ENCODE results near the gene PIGS.

Gene PIGS

GRCh38 chr17:28536532-28537218 lies 34.6 kb downstream of the PIGS start:
- DNase-seq (ENCODE audit: low read depth): no peak
- no peak for TF ChIP-seq CTCF (IDR thresholded peaks at IDR 0.05; ENCODE audit: control insufficient read depth, extremely low read depth, insufficient read depth)
- H3K4me3 ChIP-seq (ENCODE audit: low read depth, low read length): no peak overlapping the region

GRCh38 chr17:28534740-28535375 lies 36.5 kb downstream of the PIGS start:
- no peak for DNase-seq (ENCODE audit: low read depth)
- no peak overlapping the region for H3K4me3 ChIP-seq (ENCODE audit: low read depth, low read length)
- TF ChIP-seq CTCF (IDR thresholded peaks at IDR 0.05; ENCODE audit: control insufficient read depth, extremely low read depth, insufficient read depth): no peak

GRCh38 chr17:28533091-28533807 lies 38.1 kb downstream of the PIGS start:
- DNase-seq (ENCODE audit: low read depth): no peak
- no peak overlapping the region for H3K4me3 ChIP-seq (ENCODE audit: low read depth, low read length)
- no peak for TF ChIP-seq CTCF (IDR thresholded peaks at IDR 0.05; ENCODE audit: control insufficient read depth, extremely low read depth, insufficient read depth)

GRCh38 chr17:28532050-28532960 lies 39.0 kb downstream of the PIGS start:
- no peak for DNase-seq (ENCODE audit: low read depth)
- H3K4me3 ChIP-seq (ENCODE audit: low read depth, low read length): no peak overlapping the region
- no peak for TF ChIP-seq CTCF (IDR thresholded peaks at IDR 0.05; ENCODE audit: control insufficient read depth, extremely low read depth, insufficient read depth)

GRCh38 chr17:28530926-28531325 lies 40.4 kb downstream of the PIGS start:
- H3K4me3 ChIP-seq (ENCODE audit: low read depth, low read length): no peak overlapping the region
- DNase-seq (ENCODE audit: low read depth): no peak
- no peak for TF ChIP-seq CTCF (IDR thresholded peaks at IDR 0.05; ENCODE audit: control insufficient read depth, extremely low read depth, insufficient read depth)

GRCh38 chr17:28530250-28530649 lies 41.1 kb downstream of the PIGS start:
- H3K4me3 ChIP-seq (ENCODE audit: low read depth, low read length): no peak overlapping the region
- no peak for DNase-seq (ENCODE audit: low read depth)
- TF ChIP-seq CTCF (IDR thresholded peaks at IDR 0.05; ENCODE audit: control insufficient read depth, extremely low read depth, insufficient read depth): no peak
